ENCODE measurements around the gene CAND1.

Gene CAND1

DNA sequence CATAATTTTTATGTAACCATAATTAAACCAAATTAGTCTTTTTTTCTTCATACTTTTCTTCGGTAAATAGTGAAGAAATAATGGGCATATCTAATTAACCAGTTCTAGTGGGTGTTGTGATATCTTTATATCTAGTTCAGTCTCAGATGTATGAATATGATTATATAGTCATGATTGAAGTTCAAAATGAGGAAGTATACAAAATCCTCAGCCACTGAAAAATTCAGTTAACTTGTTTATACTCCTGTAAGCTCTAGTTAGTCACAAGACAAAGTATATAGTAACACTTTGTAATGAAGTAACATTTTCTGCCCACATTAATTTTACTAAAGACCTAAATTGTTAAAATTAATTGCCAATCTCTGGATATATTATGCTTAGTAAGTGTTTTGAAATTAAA lies 46.5 kb downstream of the CAND1 start:
- Histone ChIP-seq H3K4me2 (ENCODE audit: low read length) (no peak overlapping the region), H3K27me3 (ENCODE audit: control insufficient read depth, insufficient read depth, low read length) (no peaks in the 10 kb centered on the region), H3K27ac (no peak overlapping the region), H3K79me2 (no peaks in the 10 kb centered on the region), H3K4me3 (ENCODE audit: low read depth, low read length) (no peak overlapping the region), H3K9ac (no peak overlapping the region), H3K36me3 (ENCODE audit: control insufficient read depth, insufficient read depth, low read length) (no peaks in the 10 kb centered on the region), H3K9me3 (ENCODE audit: control insufficient read depth, low read length) (no peaks in the 10 kb centered on the region), H3K4me1 (no peaks in the 10 kb centered on the region), H2AFZ (no peak overlapping the region)
- TF ChIP-seq, protein P1, sequence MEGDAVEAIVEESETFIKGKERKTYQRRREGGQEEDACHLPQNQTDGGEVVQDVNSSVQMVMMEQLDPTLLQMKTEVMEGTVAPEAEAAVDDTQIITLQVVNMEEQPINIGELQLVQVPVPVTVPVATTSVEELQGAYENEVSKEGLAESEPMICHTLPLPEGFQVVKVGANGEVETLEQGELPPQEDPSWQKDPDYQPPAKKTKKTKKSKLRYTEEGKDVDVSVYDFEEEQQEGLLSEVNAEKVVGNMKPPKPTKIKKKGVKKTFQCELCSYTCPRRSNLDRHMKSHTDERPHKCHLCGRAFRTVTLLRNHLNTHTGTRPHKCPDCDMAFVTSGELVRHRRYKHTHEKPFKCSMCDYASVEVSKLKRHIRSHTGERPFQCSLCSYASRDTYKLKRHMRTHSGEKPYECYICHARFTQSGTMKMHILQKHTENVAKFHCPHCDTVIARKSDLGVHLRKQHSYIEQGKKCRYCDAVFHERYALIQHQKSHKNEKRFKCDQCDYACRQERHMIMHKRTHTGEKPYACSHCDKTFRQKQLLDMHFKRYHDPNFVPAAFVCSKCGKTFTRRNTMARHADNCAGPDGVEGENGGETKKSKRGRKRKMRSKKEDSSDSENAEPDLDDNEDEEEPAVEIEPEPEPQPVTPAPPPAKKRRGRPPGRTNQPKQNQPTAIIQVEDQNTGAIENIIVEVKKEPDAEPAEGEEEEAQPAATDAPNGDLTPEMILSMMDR (IDR thresholded peaks at IDR 0.05): no peak

DNA sequence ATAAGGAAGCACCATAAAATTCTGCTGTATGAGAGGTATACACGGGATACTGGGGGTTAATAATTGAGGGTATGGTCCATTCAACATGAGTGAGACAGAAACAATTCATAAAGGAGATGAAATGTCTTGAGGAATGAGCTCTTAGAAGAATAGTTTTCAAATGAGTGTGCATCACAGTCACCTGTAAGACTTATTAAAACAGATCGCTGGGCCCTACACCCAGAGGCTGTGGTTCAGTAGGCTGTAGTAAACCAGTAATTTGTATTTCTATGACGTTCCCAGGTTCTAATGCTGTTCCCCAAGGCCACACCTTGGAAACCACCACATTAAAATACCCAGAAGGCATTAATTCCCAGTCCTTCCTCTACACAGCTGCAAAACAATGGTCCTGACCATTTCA lies 49.6 kb downstream of the CAND1 start:
- TF ChIP-seq, protein P1 (IDR thresholded peaks at IDR 0.05): no peak
- Histone ChIP-seq H3K79me2 (no peaks in the 10 kb centered on the region), H3K4me1 (no peaks in the 10 kb centered on the region), H3K9me3 (ENCODE audit: control insufficient read depth, low read length) (no peaks in the 10 kb centered on the region), H3K27ac (no peak overlapping the region), H3K9ac (no peak overlapping the region), H3K36me3 (ENCODE audit: control insufficient read depth, insufficient read depth, low read length) (no peaks in the 10 kb centered on the region), H3K27me3 (ENCODE audit: control insufficient read depth, insufficient read depth, low read length) (no peaks in the 10 kb centered on the region), H3K4me3 (ENCODE audit: low read depth, low read length) (no peak overlapping the region), H2AFZ (no peak overlapping the region), H3K4me2 (ENCODE audit: low read length) (no peak overlapping the region)

DNA sequence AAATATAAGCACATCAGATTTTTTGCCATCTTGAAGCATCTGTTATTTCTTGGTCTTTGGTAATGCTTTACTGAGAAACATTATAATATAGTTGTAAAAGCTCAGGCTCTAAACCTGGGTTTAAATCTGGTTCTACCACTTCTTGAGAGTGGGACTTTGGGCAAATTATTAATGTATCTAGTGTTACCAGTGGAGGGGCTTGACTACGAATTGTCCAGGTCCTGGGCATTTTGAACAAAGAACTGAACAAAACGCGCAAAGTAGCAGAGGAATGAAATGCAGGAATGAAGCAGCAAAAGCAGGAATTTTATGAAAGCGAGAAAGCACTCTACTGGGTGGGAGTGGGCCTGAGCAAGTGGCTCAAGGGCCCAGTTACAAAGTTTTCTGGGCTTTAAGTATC lies 50.8 kb downstream of the CAND1 start:
- Histone ChIP-seq H2AFZ (no peak overlapping the region), H3K4me2 (ENCODE audit: low read length) (no peak overlapping the region), H3K4me3 (ENCODE audit: low read depth, low read length) (no peak overlapping the region), H3K9me3 (ENCODE audit: control insufficient read depth, low read length) (no peaks in the 10 kb centered on the region), H3K4me1 (no peaks in the 10 kb centered on the region), H3K27ac (peak overlapping the region; percentile 50), H3K36me3 (ENCODE audit: control insufficient read depth, insufficient read depth, low read length) (no peaks in the 10 kb centered on the region), H3K27me3 (ENCODE audit: control insufficient read depth, insufficient read depth, low read length) (no peaks in the 10 kb centered on the region), H3K9ac (no peak overlapping the region), H3K79me2 (no peaks in the 10 kb centered on the region)
- TF ChIP-seq, protein P1 (IDR thresholded peaks at IDR 0.05): no peak

DNA sequence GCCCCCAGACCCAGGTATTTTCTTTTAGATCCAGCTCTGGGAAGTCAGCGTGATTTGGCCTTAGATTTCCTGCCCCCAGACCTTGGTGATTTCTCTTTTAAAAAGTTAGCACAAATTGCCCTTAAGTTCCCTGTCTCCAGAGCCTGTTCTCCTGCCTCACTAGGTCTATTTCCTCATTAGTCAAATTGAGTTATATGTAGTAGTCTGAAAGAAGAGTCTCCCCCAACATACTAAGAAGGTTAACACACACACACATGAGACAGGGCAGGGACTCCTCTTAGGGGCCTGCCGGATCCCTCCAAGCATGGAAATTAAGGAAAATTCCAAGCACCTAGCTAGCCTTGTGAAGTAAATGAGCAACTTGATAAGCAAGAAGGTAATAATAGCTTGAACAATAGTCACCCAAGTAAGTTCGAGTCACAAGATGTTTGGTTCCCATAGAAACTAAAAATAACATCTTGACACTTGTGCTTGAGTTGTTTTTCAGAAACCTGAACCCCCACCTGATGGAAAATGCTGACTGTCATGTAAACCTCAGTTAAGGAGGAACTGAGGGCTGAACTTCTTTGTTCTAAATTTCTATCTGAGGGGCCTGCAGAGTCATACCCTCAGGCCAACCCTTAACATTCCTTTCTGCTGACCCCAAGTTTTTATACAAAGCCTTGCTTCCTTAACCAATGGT lies 51.6 kb downstream of the CAND1 start:
- H2AFZ ChIP-seq: no peak overlapping the region
- no peaks in the 10 kb centered on the region for H3K4me1 ChIP-seq
- TF ChIP-seq, protein P1 (IDR thresholded peaks at IDR 0.05): no peak
- H3K36me3 ChIP-seq (ENCODE audit: control insufficient read depth, insufficient read depth, low read length): no peaks in the 10 kb centered on the region
- H3K27ac ChIP-seq: peak overlapping the region; percentile 50
- H3K9me3 ChIP-seq (ENCODE audit: control insufficient read depth, low read length): no peaks in the 10 kb centered on the region
- no peaks in the 10 kb centered on the region for H3K79me2 ChIP-seq
- H3K4me3 ChIP-seq (ENCODE audit: low read depth, low read length): no peak overlapping the region
- H3K9ac ChIP-seq: no peak overlapping the region
- no peak overlapping the region for H3K4me2 ChIP-seq (ENCODE audit: low read length)
- H3K27me3 ChIP-seq (ENCODE audit: control insufficient read depth, insufficient read depth, low read length): no peaks in the 10 kb centered on the region

DNA sequence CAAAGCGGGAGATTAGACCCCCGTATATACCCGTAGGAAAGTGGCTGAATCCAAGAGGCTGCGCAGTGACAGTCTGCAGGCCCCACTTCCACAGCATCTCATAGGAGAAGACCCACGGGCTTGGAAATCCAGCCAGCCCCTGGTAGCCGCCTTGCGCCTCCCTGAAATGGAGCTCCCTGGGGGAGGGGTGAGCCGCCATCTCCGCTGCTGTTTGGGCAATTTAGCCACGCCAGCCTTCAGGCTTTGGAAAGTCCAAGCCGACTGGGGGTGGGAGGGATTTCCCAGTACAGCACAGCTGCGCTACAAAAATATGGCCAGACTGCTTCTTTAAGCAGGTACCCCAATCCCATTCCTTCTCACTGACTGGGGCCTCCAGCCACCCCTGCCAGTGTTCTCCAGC lies 53.4 kb downstream of the CAND1 start:
- H3K4me1 ChIP-seq: no peaks in the 10 kb centered on the region
- H3K79me2 ChIP-seq: no peaks in the 10 kb centered on the region
- H2AFZ ChIP-seq: no peak overlapping the region
- H3K4me2 ChIP-seq (ENCODE audit: low read length): no peak overlapping the region
- no peaks in the 10 kb centered on the region for H3K9me3 ChIP-seq (ENCODE audit: control insufficient read depth, low read length)
- H3K27ac ChIP-seq: no peak overlapping the region
- no peak overlapping the region for H3K4me3 ChIP-seq (ENCODE audit: low read depth, low read length)
- H3K27me3 ChIP-seq (ENCODE audit: control insufficient read depth, insufficient read depth, low read length): no peaks in the 10 kb centered on the region
- H3K36me3 ChIP-seq (ENCODE audit: control insufficient read depth, insufficient read depth, low read length): no peaks in the 10 kb centered on the region
- TF ChIP-seq, protein P1 (IDR thresholded peaks at IDR 0.05): no peak
- no peak overlapping the region for H3K9ac ChIP-seq
